Measurements from ENCODE around the gene TNFAIP3.

Gene TNFAIP3

GRCh38 chr6:137853569-137854213, 13.4 kb upstream of the TNFAIP3 start:
- TF ChIP-seq CTCF (IDR thresholded peaks at IDR 0.05; ENCODE audit: extremely low read depth, insufficient read depth, missing control alignments): no peak
- DNase-seq (ENCODE audit: low spot score): no peak
- in situ Hi-C loops (cut with MboI; ENCODE audit: low pct_unique_long_range_greater_than_20kb, low sequenced_read_pairs, unreplicated experiment): no loop called here

- in situ Hi-C loops (cut with MboI; ENCODE audit: low pct_unique_long_range_greater_than_20kb, low sequenced_read_pairs, unreplicated experiment): no loop called here
- no peak for DNase-seq (ENCODE audit: low spot score)
- no peak for TF ChIP-seq CTCF (IDR thresholded peaks at IDR 0.05; ENCODE audit: extremely low read depth, insufficient read depth, missing control alignments)
Observed at GRCh38 chr6:137856138-137856898, 10.7 kb upstream of the TNFAIP3 start.

GRCh38 chr6:137859025-137859424, 8.0 kb upstream of the TNFAIP3 start:
- TF ChIP-seq CTCF (IDR thresholded peaks at IDR 0.05; ENCODE audit: extremely low read depth, insufficient read depth, missing control alignments): no peak
- DNase-seq (ENCODE audit: low spot score): no peak
- in situ Hi-C loops (cut with MboI; ENCODE audit: low pct_unique_long_range_greater_than_20kb, low sequenced_read_pairs, unreplicated experiment): no loop called here

- in situ Hi-C loops (cut with MboI; ENCODE audit: low pct_unique_long_range_greater_than_20kb, low sequenced_read_pairs, unreplicated experiment): no loop called here
- no peak for DNase-seq (ENCODE audit: low spot score)
- no peak for TF ChIP-seq CTCF (IDR thresholded peaks at IDR 0.05; ENCODE audit: extremely low read depth, insufficient read depth, missing control alignments)
Observed at GRCh38 chr6:137860394-137861005, 6.6 kb upstream of the TNFAIP3 start.

- in situ Hi-C loops (cut with MboI; ENCODE audit: low pct_unique_long_range_greater_than_20kb, low sequenced_read_pairs, unreplicated experiment): no loop called here
- DNase-seq (ENCODE audit: low spot score): no peak
- no peak for TF ChIP-seq CTCF (IDR thresholded peaks at IDR 0.05; ENCODE audit: extremely low read depth, insufficient read depth, missing control alignments)
Observed at GRCh38 chr6:137861550-137862337, 5.3 kb upstream of the TNFAIP3 start.

- DNase-seq (ENCODE audit: low spot score): no peak
- TF ChIP-seq CTCF (IDR thresholded peaks at IDR 0.05; ENCODE audit: extremely low read depth, insufficient read depth, missing control alignments): no peak
- in situ Hi-C loops (cut with MboI; ENCODE audit: low pct_unique_long_range_greater_than_20kb, low sequenced_read_pairs, unreplicated experiment): no loop called here
Observed at GRCh38 chr6:137862419-137863090, 4.5 kb upstream of the TNFAIP3 start.
